SKM-1 (cell line): Measurements from ENCODE around the gene ASAP2.
"Not testable (repeated sequence)": the region's sequence is repeated elsewhere in the genome, so short reads cannot be mapped to it uniquely, and the experiment has no call there.

Experiments
- DNase-seq: peaks from one replicate; lab custom pipeline; 2025; ENCODE audit not compliant: unreplicated experiment; lab: John Stamatoyannopoulos, UW

Gene ASAP2

DNA sequence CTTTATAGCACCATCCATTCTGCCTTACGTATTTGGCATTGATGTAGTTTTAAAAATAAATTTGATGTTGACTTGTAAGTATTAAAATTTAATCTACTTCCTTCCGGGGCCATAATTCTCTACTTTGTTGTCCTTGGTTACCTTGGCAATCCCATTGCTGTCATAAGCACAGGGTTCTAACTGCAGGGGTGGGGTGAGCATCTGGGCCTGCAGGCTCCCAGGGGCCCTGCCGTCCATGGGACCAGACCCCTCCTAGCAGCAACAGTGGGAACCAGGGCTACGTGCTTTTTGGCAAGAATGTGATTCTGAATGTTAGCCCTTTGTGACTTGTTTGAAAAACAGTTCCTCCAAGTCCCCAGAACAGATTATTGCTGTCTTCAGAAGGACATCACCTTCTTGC, 4.9 kb downstream of the ASAP2 start:
- DNase-seq: no peak

- no peak for DNase-seq
Observed at GRCh38 chr2:9212010-9212635, 5.5 kb downstream of the ASAP2 start.

GRCh38 chr2:9212661-9213411, 6.2 kb downstream of the ASAP2 start:
- DNase-seq: no peak

DNA sequence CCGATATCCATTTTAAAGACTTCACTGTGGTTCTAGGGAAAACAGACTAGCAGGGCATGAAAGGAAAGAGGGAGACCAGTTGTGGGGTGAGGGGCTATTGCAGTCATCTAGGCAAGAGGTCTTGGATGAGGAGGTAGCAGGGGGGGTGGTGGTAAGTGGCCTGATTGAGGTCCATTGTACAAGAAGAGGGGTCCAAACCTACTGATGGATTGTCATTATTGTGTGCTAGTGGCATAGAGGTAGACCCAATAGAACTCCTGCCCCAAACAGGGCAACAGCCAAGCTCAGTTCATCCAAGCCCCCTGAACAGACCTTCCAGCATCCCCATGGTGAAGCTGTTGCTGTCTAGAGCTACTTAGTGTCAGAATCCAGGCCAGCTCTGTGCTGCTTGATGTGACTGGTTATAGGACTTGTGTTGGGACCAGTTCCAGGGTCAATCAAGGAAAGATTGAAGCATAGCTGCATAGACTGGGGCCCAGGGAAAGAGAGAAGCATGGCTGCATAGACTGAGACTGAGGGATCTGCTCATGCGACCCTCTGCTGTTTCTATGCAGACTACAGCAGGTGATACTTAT, 7.0 kb downstream of the ASAP2 start:
- DNase-seq: no peak

- no peak for DNase-seq
Observed at GRCh38 chr2:9214873-9215272, 8.3 kb downstream of the ASAP2 start.

DNA sequence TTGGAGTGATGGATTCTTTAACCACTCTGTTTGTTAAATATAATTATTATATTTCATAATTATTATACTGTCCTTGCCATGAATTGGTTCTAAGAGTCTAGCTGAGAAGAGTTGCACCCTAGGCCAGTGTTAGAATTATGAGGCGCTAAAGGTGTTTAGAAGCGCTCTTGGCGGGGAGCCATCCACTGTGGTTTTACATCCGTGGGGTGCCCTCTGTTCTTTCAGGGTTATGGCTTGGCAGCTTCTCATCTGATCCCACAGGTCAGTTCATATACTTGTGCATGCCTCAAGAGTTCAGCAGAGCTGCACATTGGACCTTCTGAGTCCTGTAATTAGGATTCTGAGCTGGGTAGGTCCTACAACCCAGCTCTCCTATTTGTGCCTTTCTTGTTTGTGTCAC, 9.1 kb downstream of the ASAP2 start:
- no peak for DNase-seq

GRCh38 chr2:9216143-9216542, 9.5 kb downstream of the ASAP2 start:
- DNase-seq: not testable (repeated sequence)

- DNase-seq: no peak
Observed at GRCh38 chr2:9217838-9218770, 11.5 kb downstream of the ASAP2 start.

DNA sequence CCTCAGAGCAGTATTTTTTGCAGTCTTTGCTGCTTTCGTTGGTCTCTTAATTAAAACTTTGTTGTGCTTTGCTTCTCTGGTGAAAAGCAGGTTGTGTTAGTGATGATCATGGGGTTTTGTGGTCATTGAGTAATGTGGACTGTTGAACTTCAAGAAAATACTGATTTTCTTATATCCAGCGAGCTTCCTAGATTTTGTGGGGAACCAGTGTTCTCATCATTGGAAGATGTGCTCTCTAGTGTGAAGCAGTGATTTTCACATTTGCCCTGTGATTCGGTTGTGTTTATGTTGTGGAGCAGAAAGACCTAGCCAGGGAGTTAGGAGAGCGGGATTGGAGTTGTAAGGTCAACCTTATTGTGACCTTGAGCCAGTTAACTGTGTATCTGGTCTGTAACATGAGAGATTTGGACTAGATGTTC, 12.4 kb downstream of the ASAP2 start:
- no peak for DNase-seq

DNA sequence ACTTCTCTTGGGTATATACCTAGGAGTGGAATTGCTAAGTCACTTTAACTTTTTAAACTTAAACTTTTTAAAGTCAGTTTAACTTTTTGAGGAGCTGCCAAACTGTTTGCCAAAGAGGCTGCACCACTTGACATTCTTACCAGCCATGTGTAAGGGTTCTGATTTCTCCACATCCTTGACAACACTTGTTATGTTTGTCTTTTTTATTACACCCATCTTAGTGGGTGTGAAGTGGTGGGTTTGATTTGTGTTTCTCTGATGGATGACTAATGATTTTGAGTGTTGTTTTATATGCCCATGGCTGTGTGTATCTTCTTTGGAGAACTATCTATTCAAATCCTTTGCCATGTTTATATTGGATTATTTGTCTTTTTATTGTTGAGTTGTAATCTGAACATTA, 13.6 kb downstream of the ASAP2 start:
- DNase-seq: no peak

- DNase-seq: no peak
Observed at GRCh38 chr2:9221223-9221622, 14.6 kb downstream of the ASAP2 start.

DNA sequence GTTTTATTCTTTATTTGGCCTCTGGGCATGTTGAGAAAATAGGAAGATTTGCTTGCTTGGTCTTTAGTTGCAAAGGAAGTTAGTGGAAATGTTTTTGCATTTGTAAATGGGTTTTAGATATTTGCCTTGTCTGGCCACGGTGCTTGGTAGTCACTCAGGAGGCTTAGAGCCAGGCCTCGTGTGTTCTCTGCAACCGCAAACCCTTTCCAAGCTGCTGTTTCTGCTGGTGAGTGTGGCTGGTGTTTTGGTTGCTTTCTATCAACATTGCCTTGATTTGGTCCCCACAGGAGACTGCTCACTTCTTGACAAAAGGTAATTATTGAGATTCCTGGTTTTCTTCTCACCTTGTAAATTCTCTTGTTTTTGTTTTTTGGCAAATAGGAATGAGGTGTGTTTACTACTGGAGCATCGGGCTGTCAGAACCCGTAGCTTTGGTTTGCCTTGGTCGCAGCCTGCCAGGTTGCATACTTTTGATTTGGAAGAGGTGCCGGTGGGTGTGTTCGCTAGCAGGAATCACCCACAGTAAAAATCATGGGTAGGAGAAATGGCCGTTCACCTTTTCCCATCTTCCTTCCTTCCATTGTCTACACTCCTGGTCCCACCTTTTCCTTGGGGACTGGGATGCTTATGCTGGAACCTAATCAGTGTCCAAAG, 15.8 kb downstream of the ASAP2 start:
- DNase-seq: no peak

DNA sequence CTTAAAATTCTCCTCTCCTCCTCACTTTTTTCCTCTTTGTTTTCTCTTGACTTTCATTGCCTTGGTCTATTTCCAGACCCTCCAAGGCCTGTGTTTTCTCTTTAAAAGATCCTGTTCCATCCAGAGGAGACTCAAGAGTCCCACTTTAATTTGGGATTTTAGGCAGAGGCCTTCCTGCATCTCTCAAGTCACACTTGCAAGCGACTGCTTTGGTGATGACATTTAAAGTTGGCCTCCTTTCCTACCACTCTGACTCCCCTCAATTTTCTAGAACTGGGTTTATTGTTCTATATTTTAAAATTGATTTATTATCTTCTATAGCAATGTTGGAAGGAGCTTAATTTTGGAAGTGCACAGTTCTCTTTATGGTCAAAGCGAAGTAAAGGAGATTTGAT, 16.3 kb downstream of the ASAP2 start:
- no peak for DNase-seq

GRCh38 chr2:9225806-9226205, 19.2 kb downstream of the ASAP2 start:
- DNase-seq: no peak

DNA sequence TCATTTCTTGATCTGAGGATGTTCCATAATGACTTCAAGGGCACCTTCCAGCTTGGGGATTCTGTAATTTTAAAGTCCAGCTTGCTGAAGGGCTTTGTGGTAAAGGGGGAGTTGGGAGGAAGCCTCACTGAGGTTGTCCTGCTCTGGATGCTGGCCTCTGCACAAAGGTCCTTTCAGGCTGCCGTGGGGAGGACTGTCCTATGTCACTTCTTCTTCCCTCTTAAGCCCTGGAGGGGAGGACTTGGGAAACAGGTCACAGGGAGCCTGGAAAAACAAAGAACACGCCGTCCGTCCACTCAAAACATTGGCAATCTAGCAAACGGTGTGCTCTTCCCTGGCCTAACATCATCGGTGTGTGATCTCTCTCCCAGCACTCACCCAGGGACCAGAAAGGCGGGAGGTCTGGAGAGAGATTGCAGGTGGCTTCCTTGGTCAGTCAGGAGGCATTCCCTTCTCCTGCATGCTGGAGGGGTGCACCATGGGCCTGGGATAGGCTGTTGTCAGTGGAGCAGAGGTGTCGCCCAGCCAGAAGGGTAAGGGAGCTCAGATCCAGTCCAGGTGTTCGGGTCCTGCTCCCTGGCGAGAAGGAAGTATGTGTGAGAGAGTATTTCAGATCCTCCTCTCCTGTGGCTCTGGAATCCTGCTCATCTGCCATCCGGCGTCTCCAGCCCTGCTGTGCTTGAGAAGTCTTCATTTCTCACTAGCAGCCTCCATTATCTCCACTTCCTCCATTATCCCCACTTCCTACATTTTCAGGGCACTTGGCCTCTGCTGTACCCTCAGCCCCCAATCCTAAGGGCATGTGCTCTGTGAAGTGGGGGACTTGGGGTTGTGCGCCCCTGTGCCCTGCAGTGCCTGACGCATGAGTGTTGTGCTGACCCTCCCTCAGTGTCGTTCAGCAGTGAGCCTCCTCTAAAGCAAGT, 20.1 kb downstream of the ASAP2 start:
- DNase-seq: no peak

DNA sequence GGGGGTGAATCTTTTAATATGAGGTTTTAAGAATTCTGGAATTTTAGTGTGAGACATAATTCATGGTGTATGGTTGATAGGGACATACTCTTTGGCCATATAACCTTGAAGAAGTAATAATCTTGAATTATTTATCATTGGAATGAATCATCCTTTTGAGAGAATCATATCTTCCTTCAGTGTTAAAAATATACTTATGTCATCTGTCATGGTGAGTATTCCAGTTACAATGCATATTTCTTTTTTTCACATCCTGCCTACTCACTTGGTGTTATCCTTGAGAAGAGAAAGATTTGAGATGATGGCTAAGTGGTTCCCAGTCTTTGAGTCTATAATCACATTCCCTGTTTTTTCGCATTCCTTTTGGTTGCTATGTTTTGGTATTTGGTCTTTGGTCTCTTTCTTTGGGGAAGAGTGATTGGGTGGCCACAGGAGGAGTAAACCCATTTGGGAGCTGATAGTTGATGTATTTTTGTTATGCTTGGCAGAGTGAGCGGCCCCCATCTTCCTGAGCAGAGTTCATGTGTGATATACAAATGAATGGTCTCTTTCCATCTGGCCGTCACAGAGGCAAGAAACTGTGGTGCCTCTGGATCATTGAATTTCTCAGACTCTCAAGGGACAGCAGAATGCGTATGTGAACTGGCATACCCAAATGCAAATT, 21.6 kb downstream of the ASAP2 start:
- DNase-seq: no peak

DNA sequence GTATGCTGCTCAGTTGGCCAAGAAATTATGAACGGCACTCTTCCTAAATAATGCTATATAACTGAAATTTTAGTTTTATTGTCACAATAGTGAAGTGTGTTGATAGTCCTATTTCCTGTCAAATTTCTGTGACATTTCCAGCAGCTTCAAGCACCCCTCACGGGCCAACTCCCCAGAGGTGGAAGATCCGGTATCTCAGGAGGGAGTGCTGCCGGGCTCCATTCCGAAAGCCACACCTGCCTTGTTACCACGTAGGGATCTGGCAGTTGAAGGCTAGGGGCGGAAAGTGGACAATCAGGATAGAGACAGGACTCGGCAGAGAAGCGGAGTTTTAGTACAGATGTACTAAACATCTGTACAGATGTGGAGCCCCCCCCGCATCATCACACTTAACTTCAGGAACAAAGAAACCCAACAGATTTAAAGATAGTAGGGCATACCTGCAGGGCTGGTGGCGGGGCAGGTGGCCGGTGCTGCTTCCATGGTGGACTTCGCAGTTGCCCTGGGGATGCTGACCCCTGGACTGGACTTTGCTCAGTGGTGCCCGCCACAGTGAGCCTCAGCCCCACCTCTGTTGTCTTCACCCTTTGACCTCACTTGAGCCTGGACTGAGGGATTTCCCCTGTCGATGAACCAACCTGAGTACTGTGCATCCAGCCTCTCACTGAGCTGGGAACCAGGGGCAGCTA, 22.3 kb downstream of the ASAP2 start:
- DNase-seq: no peak

DNA sequence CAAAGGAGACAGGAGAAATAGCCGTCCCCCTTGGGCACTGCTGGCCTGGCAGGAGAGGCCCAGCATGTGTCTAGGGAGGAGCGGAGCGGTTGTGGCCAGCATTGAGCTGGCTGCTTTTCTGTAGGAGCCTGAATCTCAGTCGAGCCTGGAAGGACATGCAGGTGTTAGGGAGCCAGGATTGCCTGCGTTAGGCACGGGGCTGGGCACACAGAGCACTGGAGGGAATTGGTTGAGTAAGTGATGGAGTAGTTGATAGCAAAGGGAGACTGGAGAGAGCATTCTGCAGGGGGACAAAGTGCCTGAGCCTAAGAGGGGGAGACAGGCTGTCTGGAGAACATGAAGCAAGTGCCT, 22.8 kb downstream of the ASAP2 start:
- DNase-seq: no peak
